GM19193 (cell line): ENCODE measurements around the gene SLA2.

Source experiments
- POLR2A ChIP-seq: IDR thresholded peaks from 4 replicates; pipeline ENCODE4 v1.6.1; 2011; ENCODE audit not compliant: insufficient read depth, insufficient read length; ENCODE audit errors: extremely low read depth

The SLA2 gene

GRCh38 chr20:36572701-36573102 is 73.3 kb downstream of the SLA2 start:
- no peak for TF ChIP-seq POLR2A

- no peak for TF ChIP-seq POLR2A
Measured at GRCh38 chr20:36571564-36572504, 74.2 kb downstream of the SLA2 start.

DNA sequence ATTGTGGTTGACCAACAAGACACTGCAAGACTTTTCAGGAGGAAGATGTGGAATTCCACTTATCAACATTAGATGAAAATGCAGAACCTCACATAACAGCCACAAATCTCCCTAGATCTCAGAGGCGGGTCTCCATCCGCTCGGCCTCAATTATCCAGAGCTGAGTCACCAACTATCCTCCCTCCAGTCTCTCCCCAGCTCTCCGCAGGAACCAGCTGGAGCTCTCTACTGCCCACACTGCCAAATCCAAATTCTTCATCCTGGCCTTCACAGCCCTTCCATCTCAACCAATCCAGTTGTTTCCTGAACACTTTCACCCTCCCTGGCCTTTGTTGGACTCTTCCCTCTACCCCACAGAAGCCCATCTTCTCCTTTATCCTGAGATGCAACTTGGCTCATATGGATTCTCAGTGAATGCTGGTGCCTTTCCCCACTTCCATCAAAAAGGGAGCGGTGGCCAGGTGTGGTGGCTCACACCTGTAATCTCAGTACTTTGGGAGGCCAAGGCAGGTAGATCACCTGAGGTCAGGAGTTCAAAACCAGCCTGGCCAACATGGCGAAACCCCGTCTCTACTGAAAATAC is 76.1 kb downstream of the SLA2 start:
- no peak for TF ChIP-seq POLR2A

DNA sequence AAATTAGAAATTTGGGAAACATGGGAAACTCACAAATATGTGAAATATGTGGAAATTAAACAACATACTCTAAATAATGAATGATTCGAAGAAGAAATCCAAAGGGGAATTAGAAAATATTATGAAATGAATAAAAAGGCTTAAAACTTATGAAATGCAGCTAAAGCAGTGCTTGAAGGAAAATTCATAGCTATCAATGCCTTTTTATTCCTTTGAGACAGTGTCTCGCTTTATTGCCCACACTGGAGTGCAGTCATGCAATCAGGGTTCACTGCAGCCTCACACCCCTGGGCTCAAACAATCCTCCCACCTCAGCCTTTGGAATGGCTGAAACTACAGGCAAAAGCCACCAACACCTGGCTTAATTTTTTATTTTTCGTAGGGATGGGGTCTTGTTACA is 80.5 kb downstream of the SLA2 start:
- no peak for TF ChIP-seq POLR2A

- TF ChIP-seq POLR2A: no peak
Measured at GRCh38 chr20:36563374-36563773, 82.6 kb downstream of the SLA2 start.

DNA sequence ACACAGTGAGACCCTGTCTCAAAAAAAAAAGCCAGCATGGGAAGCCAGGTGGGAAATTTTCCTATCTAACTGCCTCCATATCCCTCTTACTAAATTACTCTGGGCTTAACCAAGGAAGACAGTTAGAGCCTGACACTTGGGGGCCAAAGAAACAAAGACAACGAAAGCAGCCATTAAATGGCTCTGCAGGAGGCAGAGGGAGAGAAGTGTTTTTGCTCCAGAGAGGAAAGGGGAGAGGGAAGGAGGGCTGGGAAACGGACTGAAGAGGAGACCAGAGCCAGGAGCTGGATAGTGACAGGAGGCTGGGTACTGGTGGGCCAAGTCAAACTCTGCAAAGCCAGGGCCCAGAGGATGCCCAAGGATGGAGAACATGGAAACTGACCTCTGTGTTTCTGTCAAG is 83.3 kb downstream of the SLA2 start:
- no peak for TF ChIP-seq POLR2A
